SK-MEL-5 (cell line): ENCODE results near the gene ANKRD36B. TPM values are rescaled to one million over a fixed set of nuclear protein-coding genes. Genes with fewer than 3 reads are reported as not detected.
"Not testable (repeated sequence)": the region's sequence is repeated elsewhere in the genome, so short reads cannot be mapped to it uniquely, and the experiment has no call there.

ENCODE experiments used
- DNase-seq: peaks from one replicate; pipeline ENCODE4 v3.0.0-alpha.2; 2016; ENCODE audit warnings: low read depth, low spot score
- in situ Hi-C: cut with HindIII; loops from 2 replicates; pipeline ENCODE4 v1.10.0; 2016; ENCODE audit warnings: low sequenced_read_pairs, high pct_unique_total_duplicates, low pct_unique_long_range_greater_than_20kb
- polyA plus RNA-seq, 2 experiments: library from polyadenylated mRNA; depleted of rRNA; stranded (reverse); fragments of >200 nt; gene quantifications; 2 replicates each; pipeline ENCODE4 v1.2.3, GENCODE V29; 2015
- total RNA-seq: library from RNA; depleted of rRNA; stranded (reverse); fragments of >200 nt; shearing (Covaris generic); gene quantifications from 2 replicates; pipeline ENCODE4 v1.2.3, GENCODE V29; 2014; rRNA removed

Gene ANKRD36B
- 4.1 and 4.3 TPM in 2 replicates for total RNA-seq
- 0.73 and 0.80 TPM in 2 replicates for polyA plus RNA-seq (2015; cell fraction: cytosol; rRNA removed)
- polyA plus RNA-seq (2015; cell fraction: nucleus; rRNA removed): 93.9 and 106 TPM in 2 replicates

DNA sequence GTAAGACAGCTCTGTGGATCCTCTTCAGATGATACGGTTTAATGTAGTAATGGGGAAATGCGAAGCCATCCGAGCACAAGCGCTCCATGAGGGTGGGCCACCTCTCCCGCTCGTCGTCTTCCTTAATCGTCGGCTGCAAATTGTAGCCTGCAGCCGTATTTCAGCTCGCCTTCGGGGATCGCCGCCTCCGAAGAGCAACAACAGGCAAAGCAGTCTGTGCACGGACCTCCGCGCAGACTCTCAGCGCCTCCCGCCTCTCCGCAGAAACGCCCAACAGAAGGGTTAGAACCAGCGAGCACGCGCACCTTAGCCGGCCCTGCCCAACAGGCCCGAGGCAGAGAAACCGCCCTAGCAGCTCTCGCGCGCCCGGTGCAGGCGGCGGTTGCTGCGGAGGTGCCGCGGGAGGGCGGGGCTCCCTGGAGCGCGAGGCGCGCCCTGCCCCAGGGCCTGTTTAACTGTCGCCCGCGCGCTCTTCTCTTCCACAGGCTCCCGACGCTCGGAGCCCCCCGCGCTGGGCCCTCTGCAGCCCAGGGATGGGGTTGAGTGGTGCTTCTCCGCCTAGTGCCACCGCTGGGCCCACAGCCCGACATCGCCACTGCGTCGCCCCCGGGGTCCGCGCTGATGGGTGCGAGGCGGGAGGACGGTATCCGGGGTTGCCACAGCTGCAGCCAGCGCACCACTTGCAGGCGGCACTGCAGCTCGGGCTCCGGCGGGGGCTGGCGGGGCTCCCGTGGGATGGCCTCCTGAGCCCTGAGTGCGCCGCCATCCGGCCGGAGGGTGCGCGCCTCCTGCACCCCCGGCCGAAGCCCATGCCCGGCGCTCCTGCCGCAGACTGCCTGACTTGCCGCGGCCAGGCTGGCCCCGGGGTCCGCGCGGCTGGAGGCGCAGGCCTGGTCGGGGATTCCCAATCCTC, at the start of gene ANKRD36B:
ANKRD36B (minus strand) TSS at position 280 of the 913 bp plus-strand sequence; CDS start at position 88, 192 bp downstream.
- DNase-seq: peak; percentile 47
- in situ Hi-C loops: not testable (repeated sequence)

DNA sequence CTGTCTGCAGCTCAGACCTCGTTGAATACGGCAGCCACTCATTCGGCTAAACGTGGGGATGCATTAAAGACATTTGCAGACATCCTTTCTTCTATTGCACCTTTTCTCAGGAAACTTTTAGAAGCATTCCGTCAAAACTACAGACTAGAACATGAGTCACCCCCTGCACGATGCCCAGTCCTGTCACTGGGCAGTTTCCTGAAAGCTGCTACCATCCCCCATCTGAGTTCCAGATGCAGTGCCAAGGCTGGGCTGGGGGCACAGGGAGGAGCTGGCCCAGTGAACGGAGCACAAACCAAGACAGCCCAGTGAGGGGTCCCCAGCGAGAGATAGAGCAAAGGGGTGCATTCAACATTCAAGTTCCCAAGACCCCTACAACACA, 36.4 kb upstream of the ANKRD36B start:
- in situ Hi-C loops, DNase-seq: not testable (repeated sequence)

GRCh38 chr2:97625354-97626048, 35.8 kb upstream of the ANKRD36B start:
- in situ Hi-C loops, DNase-seq: not testable (repeated sequence)

- in situ Hi-C loops, DNase-seq: not testable (repeated sequence)
These were observed 33.3 kb upstream of the ANKRD36B start for GRCh38 chr2:97622976-97623375.

GRCh38 chr2:97620492-97620891, 30.8 kb upstream of the ANKRD36B start:
- in situ Hi-C loops, DNase-seq: not testable (repeated sequence)

DNA sequence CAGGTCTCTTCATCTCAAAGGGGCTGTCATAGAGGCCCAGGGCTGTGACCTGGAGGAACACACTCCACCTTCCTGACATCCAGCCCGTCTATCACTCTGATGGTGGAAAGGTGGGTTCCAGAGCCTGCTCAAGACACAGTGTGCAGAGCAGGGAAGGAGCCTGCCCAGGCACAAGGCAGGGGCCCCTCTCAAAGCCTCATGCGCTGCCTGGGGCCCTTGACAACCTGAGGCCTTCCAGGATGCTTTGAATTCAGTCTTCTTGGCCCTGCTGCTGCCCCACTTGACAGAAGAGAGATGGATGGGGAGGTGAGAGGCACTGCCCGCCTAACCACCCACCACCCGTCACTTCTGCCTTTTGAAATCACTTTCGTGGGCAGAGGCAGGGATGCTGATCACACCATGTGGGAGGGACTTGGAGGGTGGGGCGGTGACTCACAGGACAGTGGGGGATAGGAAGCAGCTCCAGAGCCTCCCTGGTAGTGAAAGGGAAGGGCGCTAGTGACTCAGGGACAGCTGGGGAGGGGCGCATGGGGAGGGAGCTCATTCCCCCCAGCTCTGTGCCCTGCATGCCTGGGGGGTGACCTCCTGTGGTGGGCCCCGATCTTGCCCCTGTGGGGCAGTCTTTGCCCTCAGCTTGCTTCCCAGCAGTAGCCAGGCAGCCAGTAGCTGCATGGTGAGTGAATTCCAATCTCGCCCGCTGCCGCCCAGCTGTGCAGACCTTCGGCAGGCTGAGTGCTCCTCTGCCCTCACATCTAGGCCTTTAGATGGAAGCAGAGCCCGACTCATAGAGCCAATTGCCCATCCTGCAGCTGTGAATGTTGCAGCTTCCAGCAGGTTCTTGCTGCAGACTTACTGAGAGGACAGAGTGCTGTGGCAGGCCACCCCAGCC, 29.5 kb upstream of the ANKRD36B start:
- in situ Hi-C loops, DNase-seq: not testable (repeated sequence)

DNA sequence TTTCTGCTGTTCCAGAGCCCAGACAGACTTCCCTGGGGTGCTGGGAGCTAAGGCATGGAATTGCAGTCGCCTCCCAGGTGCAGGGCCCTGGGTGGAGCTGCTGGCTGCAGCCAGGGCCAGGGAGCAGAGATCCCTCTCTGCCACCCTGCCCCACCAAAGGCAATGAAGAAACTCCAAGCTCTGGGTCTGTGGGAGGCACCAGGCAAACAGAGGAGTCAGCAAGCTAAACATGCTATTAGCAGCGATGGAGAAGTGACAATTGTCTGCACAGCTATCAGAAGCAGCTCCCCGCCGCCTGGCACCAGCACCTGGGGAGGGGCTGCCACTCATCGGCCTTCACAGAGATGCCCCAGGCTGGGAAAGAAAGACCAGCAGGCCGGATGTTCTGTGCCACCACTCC, 28.2 kb upstream of the ANKRD36B start:
- in situ Hi-C loops: no loop called here
- no peak for DNase-seq

DNA sequence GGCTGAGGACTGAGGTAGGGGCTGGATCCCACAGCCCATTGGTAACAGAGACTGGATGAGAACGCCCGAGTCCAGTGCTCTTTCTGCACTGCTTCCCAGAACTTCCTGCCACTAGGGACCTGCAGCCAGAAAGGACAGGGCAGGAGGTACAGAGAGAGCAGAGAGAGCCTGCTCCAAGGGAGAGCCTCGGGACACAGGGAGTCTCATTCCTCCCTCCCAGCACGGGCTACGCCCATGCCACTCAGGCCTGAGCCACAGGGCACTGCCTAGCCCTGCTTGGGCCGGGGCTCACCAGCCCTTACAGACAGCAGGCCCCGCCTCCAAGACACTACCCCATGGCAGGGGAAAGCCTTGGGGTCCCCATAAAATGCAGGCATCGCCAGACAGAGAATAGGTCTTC, 26.1 kb upstream of the ANKRD36B start:
- in situ Hi-C loops: not testable (repeated sequence)

DNA sequence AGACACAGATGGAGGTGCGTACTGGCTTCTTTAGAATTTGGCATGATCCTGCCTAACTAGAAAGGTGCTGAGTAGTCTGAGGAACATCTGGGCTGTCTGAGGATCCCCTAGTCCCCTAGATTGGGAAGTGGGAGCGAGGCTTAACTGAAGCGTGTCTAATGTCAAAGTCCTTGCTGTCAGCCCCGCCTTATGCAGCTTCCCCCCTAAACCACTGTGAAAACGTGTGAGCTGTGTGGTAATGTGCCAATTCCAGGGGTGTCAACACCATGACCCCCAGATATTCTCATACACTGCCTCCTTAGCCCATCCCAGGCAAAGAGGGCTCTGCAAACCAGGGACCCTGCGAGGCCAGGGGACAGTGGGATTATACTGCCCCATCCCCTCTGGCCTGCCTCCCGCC, 22.2 kb upstream of the ANKRD36B start:
- in situ Hi-C loops, DNase-seq: not testable (repeated sequence)

More for the DNA sequence above, 26.1 kb upstream of the ANKRD36B start:
- not testable (repeated sequence) for DNase-seq

- in situ Hi-C loops, DNase-seq: not testable (repeated sequence)
These were observed 19.1 kb upstream of the ANKRD36B start for GRCh38 chr2:97608745-97609144.

DNA sequence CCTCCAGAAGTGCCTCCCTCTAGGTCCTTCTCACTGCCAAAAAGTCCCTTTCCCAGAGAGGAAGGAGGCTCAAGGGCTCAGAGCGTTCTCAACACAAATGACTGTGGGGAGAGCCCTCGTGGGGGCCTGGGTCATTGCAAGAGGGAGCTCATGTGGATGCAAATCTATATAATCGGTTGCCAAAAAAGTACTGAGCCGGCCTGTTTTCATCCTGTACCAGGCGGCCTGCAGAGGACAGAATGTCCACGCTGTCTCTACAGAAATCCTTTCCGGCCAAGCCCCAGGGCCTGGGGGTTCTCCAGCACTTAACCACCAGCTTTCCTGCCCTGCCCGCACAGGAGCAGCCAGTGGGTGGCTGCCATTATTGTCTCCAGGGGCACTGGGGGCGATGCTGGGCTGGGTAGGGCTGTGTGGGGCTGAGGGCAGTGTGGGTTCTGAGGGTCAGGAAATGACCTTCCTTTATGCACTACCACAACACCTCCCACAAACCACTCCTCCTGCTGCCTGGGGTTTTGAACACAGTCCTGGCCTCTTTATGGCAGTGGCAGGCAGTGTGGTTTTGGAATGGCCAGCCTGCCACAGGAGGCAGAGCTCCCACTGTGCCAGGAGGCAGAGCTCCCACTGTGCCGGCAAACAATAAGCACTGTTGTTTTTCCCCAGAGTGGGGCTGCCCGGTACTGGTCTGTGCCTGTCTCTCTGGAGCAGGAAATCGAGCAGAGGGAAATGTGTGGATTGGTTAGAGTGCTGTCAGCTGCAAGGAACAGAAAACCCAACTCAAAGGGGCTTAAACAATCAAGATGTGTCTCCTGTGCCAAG, 16.1 kb upstream of the ANKRD36B start:
- DNase-seq, in situ Hi-C loops: not testable (repeated sequence)

DNA sequence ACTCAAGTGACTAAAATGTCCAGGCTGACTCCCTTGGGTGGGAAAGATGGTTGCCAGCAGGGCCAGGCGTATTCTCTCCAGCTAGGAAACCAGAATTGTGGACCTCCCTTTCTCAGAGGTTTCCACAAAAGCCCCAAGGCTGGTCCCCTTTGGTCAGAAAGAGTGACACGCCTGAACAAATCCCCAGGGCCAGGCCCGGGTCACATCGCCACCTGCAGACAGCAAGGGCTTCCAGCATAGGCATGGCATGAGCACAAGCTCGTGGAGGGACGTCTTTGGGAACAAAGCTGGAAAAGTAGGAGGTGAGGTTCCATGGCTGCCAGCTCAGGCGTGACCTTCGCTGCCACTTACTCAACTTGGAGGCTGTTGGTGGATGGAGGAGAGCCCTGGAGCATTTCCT, 15.4 kb upstream of the ANKRD36B start:
- DNase-seq, in situ Hi-C loops: not testable (repeated sequence)

DNA sequence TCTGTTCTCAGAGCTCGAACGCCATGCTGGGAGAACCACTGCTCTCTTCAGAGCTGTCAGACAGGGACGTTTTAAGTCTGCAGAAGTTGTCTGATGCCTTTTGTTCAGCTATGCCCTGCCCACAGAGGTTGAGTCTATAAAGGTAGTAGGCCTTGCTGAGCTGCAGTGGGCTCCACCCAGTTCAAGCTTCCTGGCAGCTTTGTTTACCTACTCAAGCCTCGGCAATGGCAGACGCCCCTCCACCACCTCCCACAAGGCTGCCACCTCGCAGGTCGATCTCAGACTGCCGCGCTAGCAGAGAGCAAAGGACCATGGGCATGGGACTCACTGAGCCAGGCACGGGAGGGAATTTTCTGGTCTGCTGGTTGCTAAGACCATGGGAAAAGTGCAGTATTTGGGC, 11.9 kb upstream of the ANKRD36B start:
- in situ Hi-C loops: not testable (repeated sequence)

DNA sequence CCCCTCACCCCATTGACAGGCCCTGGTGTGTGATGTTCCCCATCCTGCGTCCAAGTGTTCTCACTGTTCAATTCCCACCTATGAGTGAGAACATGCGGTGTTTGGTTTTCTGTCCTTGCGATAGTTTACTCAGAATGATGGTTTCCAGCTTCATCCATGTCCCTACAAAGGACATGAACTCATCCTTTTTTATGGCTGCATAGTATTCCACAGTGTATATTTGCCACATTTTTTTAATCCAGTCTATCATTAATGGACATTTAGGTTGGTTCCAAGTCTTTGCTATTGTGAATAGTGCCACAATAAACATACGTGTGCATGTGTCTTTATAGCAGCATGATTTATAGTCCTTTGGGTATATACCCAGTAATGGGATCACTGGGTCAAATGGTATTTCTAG, 6.5 kb upstream of the ANKRD36B start:
- DNase-seq, in situ Hi-C loops: not testable (repeated sequence)

More for the DNA sequence above, 11.9 kb upstream of the ANKRD36B start:
- not testable (repeated sequence) for DNase-seq

GRCh38 chr2:97593520-97593919, 3.8 kb upstream of the ANKRD36B start:
- DNase-seq, in situ Hi-C loops: not testable (repeated sequence)
